HUES6 (cell line): ENCODE measurements around the gene SGMS2.

Source experiments
- H3K27ac ChIP-seq: 2 replicates; pipeline ENCODE4 v1.7.0; 2013; ENCODE audit warnings: low read depth, mild to moderate bottlenecking, low read length, inconsistent platforms
- H3K27me3 ChIP-seq: 2 replicates; pipeline ENCODE4 v1.6.1; 2013; ENCODE audit warnings: low read length; ENCODE audit not compliant: control insufficient read depth, insufficient read depth
- H3K36me3 ChIP-seq: 2 replicates; pipeline ENCODE4 v1.6.1; 2013; ENCODE audit warnings: low read length; ENCODE audit not compliant: control insufficient read depth, insufficient read depth
- H3K4me1 ChIP-seq: 2 replicates; pipeline ENCODE4 v1.6.1; 2013; ENCODE audit warnings: low read length; ENCODE audit not compliant: control insufficient read depth, insufficient read depth
- H3K4me3 ChIP-seq: 2 replicates; pipeline ENCODE4 v1.5.1; 2013; ENCODE audit warnings: low read depth, low read length
- H3K9ac ChIP-seq: one replicate; pipeline ENCODE4 v1.6.1; 2013; ENCODE audit warnings: mild to moderate bottlenecking, low read length
- H3K9me3 ChIP-seq: 2 replicates; pipeline ENCODE4 v1.6.1; 2013; ENCODE audit warnings: low read depth, low read length; ENCODE audit not compliant: control insufficient read depth, insufficient read depth

SGMS2 gene

GRCh38 chr4:107824350-107825071 lies at the start of gene SGMS2:
Gene SGMS2, plus strand, starts transcription at chr4:107824932. Its CDS starts 70,622 bp downstream, at chr4:107895554.
- Histone ChIP-seq H3K9me3 (no peaks in the 10 kb centered on the region), H3K27ac (no peak within 1 kb of the TSS), H3K4me1 (peaks cover 7% of the 10 kb centered on the region), H3K9ac (peak within 1 kb of the TSS; percentile 79), H3K27me3 (peaks cover 95% of the 10 kb centered on the region), H3K36me3 (no peaks in the 10 kb centered on the region), H3K4me3 (peak within 1 kb of the TSS; percentile 56)

GRCh38 chr4:107777890-107778289 lies 46.8 kb upstream of the SGMS2 start:
- no peak overlapping the region for H3K27ac ChIP-seq
- H3K4me3 ChIP-seq: no peak overlapping the region
- no peaks in the 10 kb centered on the region for H3K36me3 ChIP-seq
- H3K27me3 ChIP-seq: no peaks in the 10 kb centered on the region
- no peak overlapping the region for H3K9ac ChIP-seq
- H3K4me1 ChIP-seq: no peaks in the 10 kb centered on the region
- H3K9me3 ChIP-seq: peaks cover 46% of the 10 kb centered on the region

GRCh38 chr4:107778784-107779530 lies 45.8 kb upstream of the SGMS2 start:
- no peak overlapping the region for H3K9ac ChIP-seq
- no peak overlapping the region for H3K27ac ChIP-seq
- no peak overlapping the region for H3K4me3 ChIP-seq
- peaks cover 38% of the 10 kb centered on the region for H3K9me3 ChIP-seq
- H3K4me1 ChIP-seq: no peaks in the 10 kb centered on the region
- H3K36me3 ChIP-seq: no peaks in the 10 kb centered on the region
- H3K27me3 ChIP-seq: no peaks in the 10 kb centered on the region

GRCh38 chr4:107780665-107781064 lies 44.1 kb upstream of the SGMS2 start:
- H3K9ac ChIP-seq: no peak overlapping the region
- no peak overlapping the region for H3K27ac ChIP-seq
- H3K4me3 ChIP-seq: no peak overlapping the region
- H3K9me3 ChIP-seq: peaks cover 34% of the 10 kb centered on the region
- no peaks in the 10 kb centered on the region for H3K27me3 ChIP-seq
- H3K4me1 ChIP-seq: no peaks in the 10 kb centered on the region
- no peaks in the 10 kb centered on the region for H3K36me3 ChIP-seq

GRCh38 chr4:107791902-107792301 lies 32.8 kb upstream of the SGMS2 start:
- Histone ChIP-seq H3K4me3 (no peak overlapping the region), H3K27me3 (no peaks in the 10 kb centered on the region), H3K36me3 (no peaks in the 10 kb centered on the region), H3K27ac (no peak overlapping the region), H3K4me1 (no peaks in the 10 kb centered on the region), H3K9me3 (peaks cover 18% of the 10 kb centered on the region; the same call in 1 of the 2 replicates), H3K9ac (no peak overlapping the region)

- no peak overlapping the region for H3K4me3 ChIP-seq
- peaks cover 16% of the 10 kb centered on the region; the same call in 1 of the 2 replicates for H3K9me3 ChIP-seq
- H3K9ac ChIP-seq: no peak overlapping the region
- H3K36me3 ChIP-seq: no peaks in the 10 kb centered on the region
- H3K4me1 ChIP-seq: no peaks in the 10 kb centered on the region
- no peaks in the 10 kb centered on the region for H3K27me3 ChIP-seq
- H3K27ac ChIP-seq: no peak overlapping the region
Observed at GRCh38 chr4:107792711-107793110, 32.0 kb upstream of the SGMS2 start.

GRCh38 chr4:107793996-107794395 lies 30.7 kb upstream of the SGMS2 start:
- Histone ChIP-seq H3K27ac (no peak overlapping the region), H3K9ac (no peak overlapping the region), H3K9me3 (peaks cover 3% of the 10 kb centered on the region; the same call in 1 of the 2 replicates), H3K4me1 (no peaks in the 10 kb centered on the region), H3K4me3 (no peak overlapping the region), H3K36me3 (no peaks in the 10 kb centered on the region), H3K27me3 (no peaks in the 10 kb centered on the region)

- no peak overlapping the region for H3K4me3 ChIP-seq
- H3K9ac ChIP-seq: no peak overlapping the region
- H3K9me3 ChIP-seq: no peaks in the 10 kb centered on the region
- H3K4me1 ChIP-seq: no peaks in the 10 kb centered on the region
- H3K36me3 ChIP-seq: no peaks in the 10 kb centered on the region
- H3K27ac ChIP-seq: no peak overlapping the region
- no peaks in the 10 kb centered on the region for H3K27me3 ChIP-seq
Observed at GRCh38 chr4:107799669-107800450, 24.9 kb upstream of the SGMS2 start.

- Histone ChIP-seq H3K27ac (no peak overlapping the region), H3K9me3 (no peaks in the 10 kb centered on the region), H3K4me1 (no peaks in the 10 kb centered on the region), H3K9ac (no peak overlapping the region), H3K27me3 (no peaks in the 10 kb centered on the region), H3K4me3 (no peak overlapping the region), H3K36me3 (no peaks in the 10 kb centered on the region)
Observed at GRCh38 chr4:107800706-107801105, 24.0 kb upstream of the SGMS2 start.

- Histone ChIP-seq H3K9me3 (no peaks in the 10 kb centered on the region), H3K9ac (no peak overlapping the region), H3K4me3 (no peak overlapping the region), H3K27ac (no peak overlapping the region), H3K36me3 (no peaks in the 10 kb centered on the region), H3K4me1 (no peaks in the 10 kb centered on the region), H3K27me3 (no peaks in the 10 kb centered on the region)
Observed at GRCh38 chr4:107801766-107802211, 22.9 kb upstream of the SGMS2 start.
